GM13977 (cell line): ENCODE results near the gene APPBP2.

ENCODE experiments used
- DNase-seq: peaks from one replicate; pipeline ENCODE4 v3.0.0; 2012; ENCODE audit warnings: low spot score
- CTCF ChIP-seq: IDR thresholded peaks from 2 replicates; pipeline ENCODE4 v1.5.1; 2012; ENCODE audit warnings: mild to moderate bottlenecking, control low read depth; ENCODE audit not compliant: insufficient read depth; ENCODE audit errors: extremely low read depth, missing control alignments
- in situ Hi-C: fragments of 300-500 bp; cut with MboI; formaldehyde crosslinking; loops from one replicate; pipeline ENCODE4 v1.12.0; 2022; ENCODE audit warnings: low sequenced_read_pairs, low pct_unique_long_range_greater_than_20kb, mixed read lengths, inconsistent platforms; ENCODE audit not compliant: unreplicated experiment

Gene APPBP2

GRCh38 chr17:60525685-60526514 is at the start of gene APPBP2:
Gene APPBP2, minus strand, starts transcription at chr17:60526242. Its CDS starts 311 bp downstream, at chr17:60525931.
- in situ Hi-C loops = no loop called here
- no peak for TF ChIP-seq CTCF
- DNase-seq = peak; percentile 78

GRCh38 chr17:60573236-60574051 is 47.4 kb upstream of the APPBP2 start:
- in situ Hi-C loops = no loop called here
- TF ChIP-seq CTCF = no peak
- DNase-seq = no peak

DNA sequence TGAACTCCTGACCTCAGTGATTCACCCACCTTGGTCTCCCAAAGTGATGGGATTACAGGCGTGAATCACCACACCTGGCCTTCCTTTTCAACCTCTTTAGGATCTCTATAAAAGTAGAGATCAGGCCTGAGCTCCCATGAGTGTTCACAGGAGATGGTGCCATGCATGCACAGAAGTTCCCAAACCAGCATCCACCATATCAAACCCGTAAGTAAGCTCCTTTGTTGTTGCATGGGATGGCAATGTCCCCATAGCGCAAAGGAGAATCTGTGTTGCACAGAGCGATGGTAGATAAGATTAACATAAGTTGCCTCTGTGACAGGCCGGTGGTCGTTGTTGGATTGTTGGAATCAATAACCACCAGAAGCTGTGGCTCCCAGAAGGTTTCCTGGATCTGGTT is 39.2 kb upstream of the APPBP2 start:
- no peak for TF ChIP-seq CTCF
- DNase-seq = no peak
- in situ Hi-C loops = no loop called here

DNA sequence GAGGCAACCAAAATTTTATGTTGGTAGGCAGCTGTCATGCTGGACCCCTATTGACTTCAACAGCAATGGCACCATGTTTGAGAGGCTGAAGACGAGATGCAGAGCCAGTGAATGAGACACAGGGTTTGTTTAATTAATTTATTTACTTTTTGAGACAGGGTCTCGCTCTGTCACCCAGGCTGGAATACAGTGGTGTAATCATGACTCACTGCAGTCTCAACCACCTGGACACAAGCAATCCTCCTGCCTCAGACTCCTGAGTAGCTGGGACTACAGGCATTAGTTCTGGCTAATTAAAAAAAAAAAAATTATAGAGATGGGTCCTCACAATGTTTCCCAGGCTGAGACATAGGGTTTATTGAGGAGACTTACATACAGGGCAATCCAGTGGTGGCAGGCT is 37.7 kb upstream of the APPBP2 start:
- no peak for DNase-seq
- no peak for TF ChIP-seq CTCF
- in situ Hi-C loops = no loop called here

GRCh38 chr17:60562421-60562820 is 36.4 kb upstream of the APPBP2 start:
- TF ChIP-seq CTCF = no peak

DNA sequence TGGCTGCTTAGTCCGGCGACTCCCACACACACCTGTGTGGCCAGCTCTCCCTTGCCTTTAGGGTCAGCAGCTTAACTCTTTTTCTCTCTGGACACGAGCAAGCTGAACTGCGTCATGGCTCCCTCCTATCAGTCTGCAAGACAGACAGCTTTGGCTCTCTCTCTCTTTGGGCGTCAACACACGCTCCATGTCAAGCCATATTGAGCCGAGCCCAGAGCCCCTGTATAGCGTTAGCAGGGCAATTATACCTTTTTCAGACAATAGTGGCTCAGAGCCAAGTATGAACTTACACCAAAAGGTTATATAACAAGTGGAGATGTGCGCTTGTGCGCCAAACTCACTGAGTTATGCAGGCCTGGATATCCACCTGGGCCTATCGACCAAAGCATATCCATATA is 34.8 kb upstream of the APPBP2 start:
- no peak for TF ChIP-seq CTCF
- DNase-seq = no peak
- in situ Hi-C loops = no loop called here

More at GRCh38 chr17:60562421-60562820, 36.4 kb upstream of the APPBP2 start:
- DNase-seq = no peak
- in situ Hi-C loops = no loop called here
